ENCODE measurements around the gene EEF1G. TPM values are rescaled to one million over a fixed set of nuclear protein-coding genes. Genes with fewer than 3 reads are reported as not detected.

Gene EEF1G
- total and polyA plus RNA-seq, 2 of the 13 experiments (the other 11 are each of a cell fraction or from before 2014, with no cell fraction given), result 1,787 to 2,144 TPM

- TF ChIP-seq ZBTB26 (CRISPR knock-in tag; IDR thresholded peaks at IDR 0.05; ENCODE audit: borderline replicate concordance) (peak; percentile 20; the same call in 1 of the 2 replicates), E2F1 (CRISPR knock-in tag; IDR thresholded peaks at IDR 0.05) (no peak), ZNF253 (CRISPR knock-in tag; IDR thresholded peaks at IDR 0.05; ENCODE audit: borderline replicate concordance) (no peak), GMEB2 (CRISPR knock-in tag; IDR thresholded peaks at IDR 0.05; ENCODE audit: low read depth) (no peak), PPARG (CRISPR knock-in tag; conservative IDR thresholded peaks at IDR 0.05) (0 out of 2 replicates have a peak, but pooled peaks have one; percentile 14), ZNF710 (CRISPR knock-in tag; IDR thresholded peaks at IDR 0.05; ENCODE audit: borderline replicate concordance) (no peak), SALL1 (CRISPR knock-in tag; IDR thresholded peaks at IDR 0.05) (peak; percentile 84), HNF4G (IDR thresholded peaks at IDR 0.05; ENCODE audit: borderline replicate concordance, low read depth, low read length) (peak; percentile 42; the same call in 1 of the 2 replicates), HNF4G (CRISPR knock-in tag; IDR thresholded peaks at IDR 0.05; ENCODE audit: borderline replicate concordance, low read depth) (no peak), NFATC3 (CRISPR knock-in tag; IDR thresholded peaks at IDR 0.05) (no peak), ZNF543 (CRISPR knock-in tag; IDR thresholded peaks at IDR 0.05) (peak; percentile 72; the same call in 1 of the 2 replicates), THAP8 (CRISPR knock-in tag; IDR thresholded peaks at IDR 0.05; ENCODE audit: borderline replicate concordance) (no peak), KAT7 (CRISPR knock-in tag; IDR thresholded peaks at IDR 0.05; ENCODE audit: borderline replicate concordance) (0 out of 2 replicates have a peak, but pooled peaks have one; percentile 11), CHCHD3 (CRISPR knock-in tag; IDR thresholded peaks at IDR 0.05) (no peak)
- TF ChIP-seq, protein P1, sequence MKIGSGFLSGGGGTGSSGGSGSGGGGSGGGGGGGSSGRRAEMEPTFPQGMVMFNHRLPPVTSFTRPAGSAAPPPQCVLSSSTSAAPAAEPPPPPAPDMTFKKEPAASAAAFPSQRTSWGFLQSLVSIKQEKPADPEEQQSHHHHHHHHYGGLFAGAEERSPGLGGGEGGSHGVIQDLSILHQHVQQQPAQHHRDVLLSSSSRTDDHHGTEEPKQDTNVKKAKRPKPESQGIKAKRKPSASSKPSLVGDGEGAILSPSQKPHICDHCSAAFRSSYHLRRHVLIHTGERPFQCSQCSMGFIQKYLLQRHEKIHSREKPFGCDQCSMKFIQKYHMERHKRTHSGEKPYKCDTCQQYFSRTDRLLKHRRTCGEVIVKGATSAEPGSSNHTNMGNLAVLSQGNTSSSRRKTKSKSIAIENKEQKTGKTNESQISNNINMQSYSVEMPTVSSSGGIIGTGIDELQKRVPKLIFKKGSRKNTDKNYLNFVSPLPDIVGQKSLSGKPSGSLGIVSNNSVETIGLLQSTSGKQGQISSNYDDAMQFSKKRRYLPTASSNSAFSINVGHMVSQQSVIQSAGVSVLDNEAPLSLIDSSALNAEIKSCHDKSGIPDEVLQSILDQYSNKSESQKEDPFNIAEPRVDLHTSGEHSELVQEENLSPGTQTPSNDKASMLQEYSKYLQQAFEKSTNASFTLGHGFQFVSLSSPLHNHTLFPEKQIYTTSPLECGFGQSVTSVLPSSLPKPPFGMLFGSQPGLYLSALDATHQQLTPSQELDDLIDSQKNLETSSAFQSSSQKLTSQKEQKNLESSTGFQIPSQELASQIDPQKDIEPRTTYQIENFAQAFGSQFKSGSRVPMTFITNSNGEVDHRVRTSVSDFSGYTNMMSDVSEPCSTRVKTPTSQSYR (CRISPR knock-in tag; IDR thresholded peaks at IDR 0.05; ENCODE audit: borderline replicate concordance), result peak; percentile 95
- TF ChIP-seq, protein P2, sequence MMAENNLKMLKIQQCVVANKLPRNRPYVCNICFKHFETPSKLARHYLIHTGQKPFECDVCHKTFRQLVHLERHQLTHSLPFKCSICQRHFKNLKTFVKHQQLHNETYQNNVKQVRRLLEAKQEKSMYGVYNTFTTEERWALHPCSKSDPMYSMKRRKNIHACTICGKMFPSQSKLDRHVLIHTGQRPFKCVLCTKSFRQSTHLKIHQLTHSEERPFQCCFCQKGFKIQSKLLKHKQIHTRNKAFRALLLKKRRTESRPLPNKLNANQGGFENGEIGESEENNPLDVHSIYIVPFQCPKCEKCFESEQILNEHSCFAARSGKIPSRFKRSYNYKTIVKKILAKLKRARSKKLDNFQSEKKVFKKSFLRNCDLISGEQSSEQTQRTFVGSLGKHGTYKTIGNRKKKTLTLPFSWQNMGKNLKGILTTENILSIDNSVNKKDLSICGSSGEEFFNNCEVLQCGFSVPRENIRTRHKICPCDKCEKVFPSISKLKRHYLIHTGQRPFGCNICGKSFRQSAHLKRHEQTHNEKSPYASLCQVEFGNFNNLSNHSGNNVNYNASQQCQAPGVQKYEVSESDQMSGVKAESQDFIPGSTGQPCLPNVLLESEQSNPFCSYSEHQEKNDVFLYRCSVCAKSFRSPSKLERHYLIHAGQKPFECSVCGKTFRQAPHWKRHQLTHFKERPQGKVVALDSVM (CRISPR knock-in tag; IDR thresholded peaks at IDR 0.05), result no peak
Measured at GRCh38 chr11:62547691-62548281, 25.9 kb downstream of the EEF1G start (continued).

Data from HepG2 (cell line).